ENCODE results near the gene FAM78B.

- TF ChIP-seq EZH2 (IDR thresholded peaks at IDR 0.05; ENCODE audit: borderline replicate concordance, control insufficient read depth, low read depth, low read length) (no peak), EP300 (IDR thresholded peaks at IDR 0.05; ENCODE audit: borderline replicate concordance in 1 of 2, control insufficient read depth in 1 of 2, low read depth in 2 of 2, low read length in 2 of 2) (no peak), FOS (IDR thresholded peaks at IDR 0.05; ENCODE audit: borderline replicate concordance, extremely low read depth, insufficient read length) (no peak), POLR2A (IDR thresholded peaks at IDR 0.05; ENCODE audit: low read depth, low read length) (no peak), CREB1 (IDR thresholded peaks at IDR 0.05; ENCODE audit: low read depth) (no peak), CTCF (IDR thresholded peaks at IDR 0.05 in 2 of 3, conservative IDR thresholded peaks at IDR 0.05 in 1 of 3; ENCODE audit: control insufficient read depth in 2 of 3, extremely low read depth in 1 of 3, insufficient read depth in 1 of 3, low read depth in 3 of 3, low read length in 3 of 3) (no peak), CEBPB (IDR thresholded peaks at IDR 0.05; ENCODE audit: borderline replicate concordance in 1 of 2, low read depth in 2 of 2, low read length in 2 of 2) (no peak), SMAD1 (IDR thresholded peaks at IDR 0.05; ENCODE audit: low read depth, partially characterized antibody) (no peak), FOXK2 (IDR thresholded peaks at IDR 0.05) (no peak), ATF7 (IDR thresholded peaks at IDR 0.05; ENCODE audit: low read depth) (no peak), BCLAF1 (IDR thresholded peaks at IDR 0.05) (no peak), MAX (IDR thresholded peaks at IDR 0.05; ENCODE audit: low read depth, low read length) (no peak), HDAC2 (IDR thresholded peaks at IDR 0.05) (no peak), BRCA1 (IDR thresholded peaks at IDR 0.05; ENCODE audit: low read depth, low read length) (no peak)
Observed at GRCh38 chr1:166073489-166073888, 93.3 kb downstream of the FAM78B start.

All from GM12878 (cell line).